PFSK-1 (cell line): ENCODE data around the gene ATP7B.

Source experiments
- FOXP2 ChIP-seq: optimal IDR thresholded peaks from 2 replicates; pipeline ENCODE3; 2011; ENCODE audit warnings: borderline replicate concordance, control low read depth, inconsistent platforms; ENCODE audit not compliant: insufficient read depth; ENCODE audit errors: extremely low read length, extremely low read depth
- POLR2AphosphoS5 ChIP-seq: IDR thresholded peaks from 2 replicates; pipeline ENCODE4 v1.6.1; 2012; ENCODE audit warnings: low read depth, mild to moderate bottlenecking, control low read depth, low read length, moderate library complexity
- REST ChIP-seq, 2 experiments: IDR thresholded peaks; 2 replicates each; pipeline versions ENCODE4 v1.6.1 to v1.8.0; 2011 to 2012; ENCODE audit warnings: low read depth in 2 of 2, low read length in 2 of 2, control low read depth in 1 of 2, inconsistent platforms in 1 of 2, mild to moderate bottlenecking in 1 of 2, moderate library complexity in 1 of 2; ENCODE audit not compliant: insufficient read depth in 1 of 2
- SIN3A ChIP-seq: IDR thresholded peaks from 2 replicates; pipeline ENCODE4 v1.6.1; 2012; ENCODE audit warnings: mild to moderate bottlenecking, low read length, moderate library complexity, borderline replicate concordance; ENCODE audit not compliant: insufficient read depth
- TAF1 ChIP-seq: IDR thresholded peaks from 2 replicates; pipeline ENCODE4 v1.6.1; 2012; ENCODE audit warnings: low read length, control low read depth, borderline replicate concordance; ENCODE audit not compliant: insufficient read depth

ATP7B gene

GRCh38 chr13:51995677-51996551, 15.3 kb downstream of the ATP7B start:
- TF ChIP-seq POLR2AphosphoS5 (no peak), TAF1 (no peak), FOXP2 (no peak), REST (IDR thresholded peaks at IDR 0.05; ENCODE audit: insufficient read depth in 1 of 2, low read depth in 2 of 2, low read length in 2 of 2) (no peak), SIN3A (no peak)

GRCh38 chr13:51993713-51994112, 17.5 kb downstream of the ATP7B start:
- no peak for TF ChIP-seq TAF1
- TF ChIP-seq POLR2AphosphoS5: no peak
- no peak for TF ChIP-seq REST (IDR thresholded peaks at IDR 0.05; ENCODE audit: insufficient read depth in 1 of 2, low read depth in 2 of 2, low read length in 2 of 2)
- no peak for TF ChIP-seq FOXP2

- TF ChIP-seq FOXP2 (no peak), REST (IDR thresholded peaks at IDR 0.05; ENCODE audit: insufficient read depth in 1 of 2, low read depth in 2 of 2, low read length in 2 of 2) (no peak), SIN3A (no peak), TAF1 (no peak), POLR2AphosphoS5 (no peak)
Observed at GRCh38 chr13:51988988-51989618, 22.1 kb downstream of the ATP7B start.

GRCh38 chr13:51981355-51981754, 29.9 kb downstream of the ATP7B start:
- TF ChIP-seq SIN3A (no peak), TAF1 (no peak), FOXP2 (no peak), POLR2AphosphoS5 (no peak), REST (IDR thresholded peaks at IDR 0.05; ENCODE audit: insufficient read depth in 1 of 2, low read depth in 2 of 2, low read length in 2 of 2) (no peak)
